Hepatocyte (in vitro differentiated cells): ENCODE data around the gene MAP3K2.

ENCODE experiments used
- EZH2 ChIP-seq: fragments of 200-600 bp; sonication (generic); IDR thresholded peaks from 2 replicates; pipeline ENCODE4 v1.6.1; 2016; ENCODE audit warnings: antibody characterized with exemption, mild to moderate bottlenecking, borderline replicate concordance
- EZH2phosphoT487 ChIP-seq: fragments of 200-600 bp; sonication (generic); IDR thresholded peaks from one replicate; pipeline ENCODE4 v1.6.1; 2018; ENCODE audit warnings: antibody characterized with exemption, mild to moderate bottlenecking, low read depth, moderate library complexity; ENCODE audit not compliant: unreplicated experiment, severe bottlenecking
- TF ChIP-seq, protein P1 (sequence below): fragments of 200-600 bp; sonication (generic); IDR thresholded peaks from 2 replicates; pipeline ENCODE4 v1.5.1; 2016; ENCODE audit warnings: antibody characterized with exemption, mild to moderate bottlenecking; ENCODE audit not compliant: poor library complexity

DNA sequence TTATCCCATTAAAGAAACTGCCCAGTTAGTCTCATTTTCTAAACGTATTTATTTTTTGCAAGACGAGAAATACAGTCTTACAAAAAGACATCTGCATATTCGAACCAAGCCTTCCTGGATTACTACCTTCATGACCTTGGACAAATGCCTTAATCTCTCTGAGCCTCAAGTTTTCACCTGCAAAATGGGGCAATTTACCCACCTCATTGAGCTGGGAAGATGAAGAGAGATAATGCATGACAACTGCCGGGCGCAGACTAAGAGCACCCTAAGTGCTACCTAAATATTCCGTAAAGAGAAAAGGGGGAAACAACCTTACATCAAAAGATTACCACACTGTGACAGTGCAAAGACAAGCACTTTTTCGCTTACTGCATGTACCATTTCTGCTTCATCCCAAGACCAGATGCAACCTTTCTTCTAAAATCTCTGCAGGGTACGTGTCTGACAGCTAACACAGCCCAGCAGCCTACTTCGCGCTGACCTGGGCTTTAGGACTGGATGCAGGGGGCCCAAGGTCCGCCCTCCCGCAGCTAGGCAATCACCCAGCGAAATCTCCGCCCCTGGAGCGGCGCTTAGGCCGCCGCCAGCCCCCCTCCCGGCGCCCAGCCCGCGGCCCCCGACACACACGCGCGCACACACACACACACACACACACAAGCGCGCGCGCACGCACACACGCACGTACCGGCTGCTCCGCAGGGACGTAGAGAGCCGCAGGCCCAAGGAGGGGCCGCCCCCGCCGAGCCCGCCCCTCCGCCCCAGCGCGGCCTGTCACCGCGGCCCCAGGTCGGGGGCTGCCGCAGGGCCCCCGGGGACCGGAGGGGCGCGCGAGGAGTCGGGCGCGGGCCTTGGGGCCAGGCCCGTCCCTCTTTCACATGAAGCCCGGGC, 766 bp downstream of the MAP3K2 start:
- TF ChIP-seq EZH2 (no peak), EZH2phosphoT487 (no peak)
- TF ChIP-seq, protein P1, sequence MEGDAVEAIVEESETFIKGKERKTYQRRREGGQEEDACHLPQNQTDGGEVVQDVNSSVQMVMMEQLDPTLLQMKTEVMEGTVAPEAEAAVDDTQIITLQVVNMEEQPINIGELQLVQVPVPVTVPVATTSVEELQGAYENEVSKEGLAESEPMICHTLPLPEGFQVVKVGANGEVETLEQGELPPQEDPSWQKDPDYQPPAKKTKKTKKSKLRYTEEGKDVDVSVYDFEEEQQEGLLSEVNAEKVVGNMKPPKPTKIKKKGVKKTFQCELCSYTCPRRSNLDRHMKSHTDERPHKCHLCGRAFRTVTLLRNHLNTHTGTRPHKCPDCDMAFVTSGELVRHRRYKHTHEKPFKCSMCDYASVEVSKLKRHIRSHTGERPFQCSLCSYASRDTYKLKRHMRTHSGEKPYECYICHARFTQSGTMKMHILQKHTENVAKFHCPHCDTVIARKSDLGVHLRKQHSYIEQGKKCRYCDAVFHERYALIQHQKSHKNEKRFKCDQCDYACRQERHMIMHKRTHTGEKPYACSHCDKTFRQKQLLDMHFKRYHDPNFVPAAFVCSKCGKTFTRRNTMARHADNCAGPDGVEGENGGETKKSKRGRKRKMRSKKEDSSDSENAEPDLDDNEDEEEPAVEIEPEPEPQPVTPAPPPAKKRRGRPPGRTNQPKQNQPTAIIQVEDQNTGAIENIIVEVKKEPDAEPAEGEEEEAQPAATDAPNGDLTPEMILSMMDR, result no peak
